HAP-1 (cell line): Measurements from ENCODE around the gene CPA4.

Source experiments
- DNase-seq, 2 experiments: peaks; one replicate each; pipeline ENCODE4 v3.0.0-alpha.2; 2016 to 2020; ENCODE audit warnings: low spot score in 2 of 2
- H3K27me3 ChIP-seq: fragments of 250-450 bp; sonication (Bioruptor Pico); 2 replicates; pipeline ENCODE4 v1.5.1; 2020; ENCODE audit warnings: low read depth, mild to moderate bottlenecking, moderate library complexity
- H3K36me3 ChIP-seq: fragments of 250-450 bp; sonication (Bioruptor Pico); replicated peaks from 2 replicates; pipeline ENCODE4 v1.5.1; 2020; ENCODE audit warnings: mild to moderate bottlenecking
- H3K4me1 ChIP-seq: fragments of 250-450 bp; sonication (Bioruptor Pico); 2 replicates; pipeline ENCODE4 v1.5.1; 2020; ENCODE audit warnings: mild to moderate bottlenecking
- H3K4me3 ChIP-seq: fragments of 250-450 bp; sonication (Bioruptor Pico); 2 replicates; pipeline ENCODE4 v1.5.1; 2020; ENCODE audit warnings: mild to moderate bottlenecking, moderate library complexity
- H3K9me3 ChIP-seq: fragments of 250-450 bp; sonication (Bioruptor Pico); 2 replicates; pipeline ENCODE4 v1.5.1; 2020; ENCODE audit warnings: mild to moderate bottlenecking, moderate library complexity
- in situ Hi-C: fragments of 300-500 bp; cut with MboI; formaldehyde crosslinking; loops from 3 replicates; pipeline ENCODE4 v1.14.3; 2020; ENCODE audit warnings: low sequenced_read_pairs, inconsistent platforms, mixed read lengths

The CPA4 gene

GRCh38 chr7:130332259-130333053, 39.5 kb downstream of the CPA4 start:
- Histone ChIP-seq H3K36me3 (no peaks in the 10 kb centered on the region), H3K4me1 (no peaks in the 10 kb centered on the region; the same call in 1 of the 2 replicates), H3K9me3 (no peaks in the 10 kb centered on the region), H3K27me3 (no peaks in the 10 kb centered on the region), H3K4me3 (no peak overlapping the region)
- no peak for DNase-seq
- in situ Hi-C loops, result no loop called here

GRCh38 chr7:130333832-130334231, 40.9 kb downstream of the CPA4 start:
- Histone ChIP-seq H3K4me3 (no peak overlapping the region), H3K27me3 (no peaks in the 10 kb centered on the region), H3K4me1 (no peaks in the 10 kb centered on the region; the same call in none of the 2 replicates), H3K9me3 (no peaks in the 10 kb centered on the region), H3K36me3 (no peaks in the 10 kb centered on the region)
- in situ Hi-C loops, result no loop called here
- no peak for DNase-seq

- Histone ChIP-seq H3K27me3 (no peaks in the 10 kb centered on the region), H3K4me1 (no peaks in the 10 kb centered on the region; the same call in none of the 2 replicates), H3K4me3 (no peak overlapping the region), H3K9me3 (no peaks in the 10 kb centered on the region), H3K36me3 (no peaks in the 10 kb centered on the region)
- in situ Hi-C loops, result no loop called here
- no peak for DNase-seq
Measured at GRCh38 chr7:130334274-130334673, 41.3 kb downstream of the CPA4 start.

- no peaks in the 10 kb centered on the region for H3K36me3 ChIP-seq
- H3K27me3 ChIP-seq, result no peaks in the 10 kb centered on the region
- H3K4me3 ChIP-seq, result no peak overlapping the region
- DNase-seq, result no peak
- H3K4me1 ChIP-seq, result no peaks in the 10 kb centered on the region; the same call in none of the 2 replicates
- no peaks in the 10 kb centered on the region for H3K9me3 ChIP-seq
- in situ Hi-C loops, result no loop called here
Measured at GRCh38 chr7:130337410-130337971, 44.5 kb downstream of the CPA4 start.

- H3K27me3 ChIP-seq, result no peaks in the 10 kb centered on the region
Measured at GRCh38 chr7:130338233-130338632, 45.3 kb downstream of the CPA4 start.

GRCh38 chr7:130341882-130342281, 48.9 kb downstream of the CPA4 start:
- no peaks in the 10 kb centered on the region for H3K27me3 ChIP-seq
- no peaks in the 10 kb centered on the region for H3K9me3 ChIP-seq
- in situ Hi-C loops, result no loop called here
- H3K4me1 ChIP-seq, result peaks cover 11% of the 10 kb centered on the region
- DNase-seq, result no peak
- no peaks in the 10 kb centered on the region for H3K36me3 ChIP-seq
- H3K4me3 ChIP-seq, result no peak overlapping the region

More at GRCh38 chr7:130338233-130338632, 45.3 kb downstream of the CPA4 start:
- in situ Hi-C loops, result no loop called here
- DNase-seq, result no peak
- H3K4me3 ChIP-seq, result no peak overlapping the region
- H3K9me3 ChIP-seq, result no peaks in the 10 kb centered on the region
- H3K4me1 ChIP-seq, result no peaks in the 10 kb centered on the region; the same call in none of the 2 replicates
- H3K36me3 ChIP-seq, result no peaks in the 10 kb centered on the region

GRCh38 chr7:130342701-130343380, 49.9 kb downstream of the CPA4 start:
- Histone ChIP-seq H3K36me3 (no peaks in the 10 kb centered on the region), H3K9me3 (no peaks in the 10 kb centered on the region), H3K4me1 (peaks cover 11% of the 10 kb centered on the region), H3K4me3 (no peak overlapping the region), H3K27me3 (no peaks in the 10 kb centered on the region)
- no peak for DNase-seq
- in situ Hi-C loops, result no loop called here

- Histone ChIP-seq H3K36me3 (no peaks in the 10 kb centered on the region), H3K27me3 (no peaks in the 10 kb centered on the region), H3K9me3 (no peaks in the 10 kb centered on the region), H3K4me1 (peaks cover 11% of the 10 kb centered on the region), H3K4me3 (no peak within 1 kb of the TSS)
- DNase-seq, result no peak
- in situ Hi-C loops, result no loop called here
Measured at GRCh38 chr7:130344271-130344866, 51.4 kb downstream of the CPA4 start, which contains the start of gene CPA5. CPA5 (plus strand) TSS chr7:130344816; CDS start chr7:130346486, 1,670 bp downstream.

GRCh38 chr7:130345136-130345535, 52.2 kb downstream of the CPA4 start:
- Histone ChIP-seq H3K36me3 (no peaks in the 10 kb centered on the region), H3K4me1 (peaks cover 11% of the 10 kb centered on the region), H3K27me3 (no peaks in the 10 kb centered on the region), H3K4me3 (no peak overlapping the region), H3K9me3 (no peaks in the 10 kb centered on the region)
- DNase-seq, result no peak
- in situ Hi-C loops, result no loop called here

- H3K27me3 ChIP-seq, result no peaks in the 10 kb centered on the region
- peaks cover 11% of the 10 kb centered on the region for H3K4me1 ChIP-seq
- in situ Hi-C loops, result no loop called here
- H3K4me3 ChIP-seq, result no peak overlapping the region
- DNase-seq, result peak in 1 of 2 experiments; percentile 24
- no peaks in the 10 kb centered on the region for H3K36me3 ChIP-seq
- no peaks in the 10 kb centered on the region for H3K9me3 ChIP-seq
Measured at GRCh38 chr7:130345725-130346124, 52.8 kb downstream of the CPA4 start.

GRCh38 chr7:130346177-130346905, 53.4 kb downstream of the CPA4 start:
- H3K36me3 ChIP-seq, result no peaks in the 10 kb centered on the region
- in situ Hi-C loops, result no loop called here
- peaks cover 11% of the 10 kb centered on the region for H3K4me1 ChIP-seq
- H3K27me3 ChIP-seq, result no peaks in the 10 kb centered on the region
- H3K4me3 ChIP-seq, result no peak overlapping the region
- H3K9me3 ChIP-seq, result no peaks in the 10 kb centered on the region
- DNase-seq, result no peak

- Histone ChIP-seq H3K27me3 (no peaks in the 10 kb centered on the region), H3K4me3 (no peak overlapping the region), H3K4me1 (peaks cover 11% of the 10 kb centered on the region), H3K9me3 (no peaks in the 10 kb centered on the region), H3K36me3 (no peaks in the 10 kb centered on the region)
- in situ Hi-C loops, result no loop called here
- no peak for DNase-seq
Measured at GRCh38 chr7:130346941-130347340, 54.0 kb downstream of the CPA4 start.
